Mesodermal cell (in vitro differentiated cells): ENCODE results near the gene TMBIM4.

Source experiments
- H3K27ac ChIP-seq: 2 replicates; pipeline ENCODE4 v1.7.0; 2013; ENCODE audit warnings: mild to moderate bottlenecking, low read depth, low read length, moderate library complexity; ENCODE audit not compliant: severe bottlenecking
- H3K36me3 ChIP-seq: 2 replicates; pipeline ENCODE4 v1.7.1; 2013; ENCODE audit warnings: mild to moderate bottlenecking, low read length, moderate library complexity; ENCODE audit not compliant: control insufficient read depth, insufficient read depth
- H3K4me1 ChIP-seq: one replicate; pipeline ENCODE4 v1.7.1; 2013; ENCODE audit warnings: mild to moderate bottlenecking, low read length; ENCODE audit not compliant: insufficient read depth, control insufficient read depth, poor library complexity, severe bottlenecking
- H3K4me3 ChIP-seq: 2 replicates; pipeline ENCODE4 v1.7.0; 2013; ENCODE audit warnings: low read length, control low read depth, mild to moderate bottlenecking; ENCODE audit not compliant: insufficient read depth, poor library complexity, severe bottlenecking; ENCODE audit errors: extremely low read depth
- H3K9me3 ChIP-seq: 2 replicates; pipeline ENCODE4 v1.7.1; 2013; ENCODE audit warnings: mild to moderate bottlenecking, low read length, moderate library complexity; ENCODE audit not compliant: control insufficient read depth
- WGBS, 2 experiments: methylation state at CpG; one replicate each; pipeline ENCODE4 v1.1.5; 2013; ENCODE audit warnings: missing lambda C conversion rate in 2 of 2; ENCODE audit not compliant: insufficient coverage in 2 of 2; 5-methylcytosine and 5-hydroxymethylcytosine counted together

Gene TMBIM4

DNA sequence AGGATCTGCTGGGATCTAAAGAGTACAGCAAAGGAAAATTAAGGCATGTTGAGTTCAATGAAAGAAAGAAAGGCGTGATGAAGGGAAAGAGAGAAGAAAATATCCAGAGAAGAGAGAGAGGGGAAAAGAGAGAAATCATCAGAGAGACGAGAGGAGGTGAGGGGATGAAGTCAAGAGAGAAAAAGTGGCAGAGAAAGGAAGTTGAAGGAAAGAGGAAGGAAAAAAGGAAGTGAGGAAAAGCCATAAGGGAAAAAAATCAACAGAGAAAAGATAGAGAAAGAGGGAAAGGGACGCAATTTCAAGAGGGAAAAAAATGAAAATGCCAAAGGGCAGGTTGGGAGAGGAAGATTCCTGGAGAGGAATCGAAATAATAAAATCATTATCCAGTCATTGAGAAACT lies 79.6 kb downstream of the TMBIM4 start:
- whole genome bisulfite sequencing, 2 experiments = 88 to 96% methylated on average over 3 of the region's 4 CpGs

DNA sequence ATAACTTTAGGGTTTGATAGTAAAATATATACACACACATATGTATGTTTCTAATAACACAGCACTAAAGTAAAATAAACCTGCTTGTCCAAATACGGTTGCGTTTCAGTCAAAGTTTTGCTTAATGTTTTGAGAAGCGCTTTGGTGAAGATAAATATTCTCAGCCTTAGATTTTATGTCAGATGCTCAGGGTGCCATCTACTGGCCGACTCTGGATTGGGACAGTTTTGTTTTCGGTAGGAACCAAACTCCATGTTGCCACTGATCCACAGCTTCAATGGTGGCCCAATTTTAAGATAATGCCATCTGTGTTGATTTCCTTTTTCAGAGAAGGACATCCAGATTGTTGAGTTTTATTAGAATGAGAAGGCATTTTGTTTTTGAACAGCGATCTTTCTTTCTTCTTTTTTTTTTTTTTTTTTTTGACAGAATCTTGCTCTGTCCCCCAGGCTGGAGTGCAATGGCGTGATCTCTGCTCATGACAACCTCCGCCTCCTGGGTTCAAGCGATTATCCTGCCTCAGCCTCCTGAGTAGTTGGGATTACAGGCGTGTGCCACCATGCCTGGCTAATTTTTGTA lies 82.3 kb downstream of the TMBIM4 start:
- WGBS, 2 experiments = 25 to 64% methylated on average over 4 to 5 of the region's 10 CpGs
- Histone ChIP-seq H3K4me1 (no peaks in the 10 kb centered on the region), H3K36me3 (no peaks in the 10 kb centered on the region), H3K9me3 (peaks cover 4% of the 10 kb centered on the region), H3K27ac (no peak overlapping the region), H3K4me3 (no peak overlapping the region)

More for the DNA sequence above, 79.6 kb downstream of the TMBIM4 start:
- Histone ChIP-seq H3K9me3 (no peaks in the 10 kb centered on the region), H3K27ac (no peak overlapping the region), H3K4me1 (no peaks in the 10 kb centered on the region), H3K36me3 (no peaks in the 10 kb centered on the region), H3K4me3 (no peak overlapping the region)

DNA sequence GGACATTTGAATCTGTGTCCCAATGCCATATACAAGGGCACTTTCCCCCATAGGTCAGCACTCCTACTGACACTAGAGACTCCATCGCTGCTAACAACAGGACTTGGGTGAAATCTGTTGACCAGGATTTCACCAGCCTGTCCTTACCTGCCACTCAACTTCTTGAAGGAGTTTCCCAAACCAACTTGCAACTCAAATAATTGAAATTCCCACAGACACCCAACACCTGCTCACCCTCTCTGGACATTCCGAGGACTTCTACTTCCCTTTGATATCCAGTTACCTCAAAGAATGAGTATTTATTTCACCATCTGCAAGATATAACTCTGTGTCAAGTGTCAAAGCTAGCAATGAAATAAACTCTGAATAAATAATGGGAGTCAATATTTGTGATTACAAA lies 83.8 kb downstream of the TMBIM4 start:
- WGBS, 2 experiments = 88 to 92% methylated on average over 1 of the region's 2 CpGs
- Histone ChIP-seq H3K4me3 (no peak overlapping the region), H3K27ac (no peak overlapping the region), H3K4me1 (no peaks in the 10 kb centered on the region), H3K9me3 (peaks cover 4% of the 10 kb centered on the region), H3K36me3 (no peaks in the 10 kb centered on the region)
